Measurements from ENCODE around the gene GIGYF2.

DNA sequence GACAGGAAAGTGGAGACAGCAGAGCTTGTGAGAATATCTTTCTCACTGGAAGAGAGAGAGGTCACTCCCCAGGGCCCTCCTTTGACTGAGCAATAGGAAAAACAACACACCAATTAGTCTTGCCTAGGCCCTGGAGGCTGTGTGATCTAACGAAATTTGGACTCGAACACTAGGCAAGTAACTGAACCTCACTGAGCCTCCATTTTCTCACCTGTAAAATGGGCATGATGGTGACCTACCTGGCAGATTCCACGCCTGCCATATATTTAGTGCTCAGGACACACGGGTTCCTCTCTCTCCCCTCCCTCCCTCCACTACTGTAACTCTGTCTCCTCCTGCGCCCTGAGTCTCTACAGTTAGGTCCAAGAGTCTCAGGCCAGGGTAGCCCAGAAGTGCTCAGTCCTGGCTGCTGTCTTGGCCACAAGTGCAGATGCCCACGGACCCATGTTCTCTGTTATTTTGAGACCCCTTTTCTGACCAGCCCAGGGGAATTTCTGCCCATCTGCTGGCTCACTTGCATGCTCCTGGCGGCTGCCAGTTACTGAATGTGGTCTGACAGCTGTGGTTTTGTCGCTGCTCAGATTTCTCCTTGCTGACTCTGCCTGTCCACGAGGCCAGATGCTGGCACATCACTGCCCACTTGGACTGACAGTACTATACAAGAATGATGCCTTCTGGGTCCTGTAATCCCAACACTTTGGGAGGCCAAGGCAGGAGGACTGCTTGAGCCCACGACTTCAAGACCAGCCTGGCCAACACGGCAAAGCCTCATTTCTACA is 9.6 kb upstream of the GIGYF2 start:
- no peak for TF ChIP-seq ELF1 (CRISPR knock-in tag; IDR thresholded peaks at IDR 0.05)
- no peak for TF ChIP-seq ZSCAN21 (CRISPR knock-in tag; IDR thresholded peaks at IDR 0.05; ENCODE audit: borderline replicate concordance)
- TF ChIP-seq, protein P1, sequence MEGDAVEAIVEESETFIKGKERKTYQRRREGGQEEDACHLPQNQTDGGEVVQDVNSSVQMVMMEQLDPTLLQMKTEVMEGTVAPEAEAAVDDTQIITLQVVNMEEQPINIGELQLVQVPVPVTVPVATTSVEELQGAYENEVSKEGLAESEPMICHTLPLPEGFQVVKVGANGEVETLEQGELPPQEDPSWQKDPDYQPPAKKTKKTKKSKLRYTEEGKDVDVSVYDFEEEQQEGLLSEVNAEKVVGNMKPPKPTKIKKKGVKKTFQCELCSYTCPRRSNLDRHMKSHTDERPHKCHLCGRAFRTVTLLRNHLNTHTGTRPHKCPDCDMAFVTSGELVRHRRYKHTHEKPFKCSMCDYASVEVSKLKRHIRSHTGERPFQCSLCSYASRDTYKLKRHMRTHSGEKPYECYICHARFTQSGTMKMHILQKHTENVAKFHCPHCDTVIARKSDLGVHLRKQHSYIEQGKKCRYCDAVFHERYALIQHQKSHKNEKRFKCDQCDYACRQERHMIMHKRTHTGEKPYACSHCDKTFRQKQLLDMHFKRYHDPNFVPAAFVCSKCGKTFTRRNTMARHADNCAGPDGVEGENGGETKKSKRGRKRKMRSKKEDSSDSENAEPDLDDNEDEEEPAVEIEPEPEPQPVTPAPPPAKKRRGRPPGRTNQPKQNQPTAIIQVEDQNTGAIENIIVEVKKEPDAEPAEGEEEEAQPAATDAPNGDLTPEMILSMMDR (CRISPR knock-in tag; IDR thresholded peaks at IDR 0.05) = no peak
